Islet of Langerhans (tissue), 1 donor: ENCODE data around the gene ZNRF2.

ENCODE experiments used
- FAIRE-seq: peaks from one replicate; lab custom pipeline; 2011; peaks lifted over from hg19 to GRCh38; lab: Jason Lieb, UNC

The ZNRF2 gene

GRCh38 chr7:30284298-30285066 is at the start of gene ZNRF2:
Gene ZNRF2, plus strand, starts transcription at chr7:30284597. Its CDS starts 761 bp downstream, at chr7:30285358.
- no peak for FAIRE-seq

GRCh38 chr7:30237271-30237695 is 47.1 kb upstream of the ZNRF2 start:
- FAIRE-seq, result peak; percentile 38

- no peak for FAIRE-seq
Measured at GRCh38 chr7:30238721-30239441, 45.5 kb upstream of the ZNRF2 start.

- FAIRE-seq, result no peak
Measured at GRCh38 chr7:30240106-30240800, 44.1 kb upstream of the ZNRF2 start.

- no peak for FAIRE-seq
Measured at GRCh38 chr7:30241767-30242166, 42.6 kb upstream of the ZNRF2 start.

- no peak for FAIRE-seq
Measured at GRCh38 chr7:30244340-30244739, 40.1 kb upstream of the ZNRF2 start.

- FAIRE-seq, result no peak
Measured at GRCh38 chr7:30245913-30246312, 38.5 kb upstream of the ZNRF2 start.

- no peak for FAIRE-seq
Measured at GRCh38 chr7:30246392-30246791, 38.0 kb upstream of the ZNRF2 start.

- peak; percentile 91 for FAIRE-seq
Measured at GRCh38 chr7:30247541-30248401, 36.6 kb upstream of the ZNRF2 start.

- FAIRE-seq, result no peak
Measured at GRCh38 chr7:30249316-30249715, 35.1 kb upstream of the ZNRF2 start.

GRCh38 chr7:30249986-30250774 is 34.2 kb upstream of the ZNRF2 start:
- peak; percentile 55 for FAIRE-seq

GRCh38 chr7:30251708-30252329 is 32.6 kb upstream of the ZNRF2 start:
- no peak for FAIRE-seq

- no peak for FAIRE-seq
Measured at GRCh38 chr7:30252885-30253795, 31.3 kb upstream of the ZNRF2 start.

GRCh38 chr7:30253796-30254165 is 30.6 kb upstream of the ZNRF2 start:
- FAIRE-seq, result no peak

GRCh38 chr7:30254248-30254647 is 30.1 kb upstream of the ZNRF2 start:
- no peak for FAIRE-seq

- peak; percentile 61 for FAIRE-seq
Measured at GRCh38 chr7:30254717-30255063, 29.7 kb upstream of the ZNRF2 start.

GRCh38 chr7:30255064-30255769 is 29.2 kb upstream of the ZNRF2 start:
- peak; percentile 98 for FAIRE-seq

GRCh38 chr7:30256349-30256858 is 28.0 kb upstream of the ZNRF2 start:
- FAIRE-seq, result no peak

- no peak for FAIRE-seq
Measured at GRCh38 chr7:30260246-30260768, 24.1 kb upstream of the ZNRF2 start.
